Measurements from ENCODE around the gene MCM6.

MCM6 gene

GRCh38 chr2:135845257-135845656 lies 31.0 kb downstream of the MCM6 start:
- TF ChIP-seq CTCF (IDR thresholded peaks at IDR 0.05; ENCODE audit: low read depth, low read length, missing control alignments): no peak
- H3K4me3 ChIP-seq (ENCODE audit: low read depth, low read length): no peak overlapping the region
- no peak for DNase-seq (ENCODE audit: low read depth)

- TF ChIP-seq CTCF (IDR thresholded peaks at IDR 0.05; ENCODE audit: low read depth, low read length, missing control alignments): no peak
- no peak overlapping the region for H3K4me3 ChIP-seq (ENCODE audit: low read depth, low read length)
- DNase-seq (ENCODE audit: low read depth): no peak
Measured at GRCh38 chr2:135844301-135844895, 31.8 kb downstream of the MCM6 start.

- no peak overlapping the region for H3K4me3 ChIP-seq (ENCODE audit: low read depth, low read length)
- no peak for DNase-seq (ENCODE audit: low read depth)
- TF ChIP-seq CTCF (IDR thresholded peaks at IDR 0.05; ENCODE audit: low read depth, low read length, missing control alignments): no peak
Measured at GRCh38 chr2:135843671-135844070, 32.6 kb downstream of the MCM6 start.

- H3K4me3 ChIP-seq (ENCODE audit: low read depth, low read length): no peak overlapping the region
- no peak for DNase-seq (ENCODE audit: low read depth)
Measured at GRCh38 chr2:135840601-135841000, 35.6 kb downstream of the MCM6 start.

GRCh38 chr2:135839713-135840112 lies 36.5 kb downstream of the MCM6 start:
- no peak for TF ChIP-seq CTCF (IDR thresholded peaks at IDR 0.05; ENCODE audit: low read depth, low read length, missing control alignments)
- no peak overlapping the region for H3K4me3 ChIP-seq (ENCODE audit: low read depth, low read length)
- DNase-seq (ENCODE audit: low read depth): no peak

More at GRCh38 chr2:135840601-135841000, 35.6 kb downstream of the MCM6 start:
- TF ChIP-seq CTCF (IDR thresholded peaks at IDR 0.05; ENCODE audit: low read depth, low read length, missing control alignments): no peak

GRCh38 chr2:135838502-135838901 lies 37.7 kb downstream of the MCM6 start:
- no peak for DNase-seq (ENCODE audit: low read depth)
- H3K4me3 ChIP-seq (ENCODE audit: low read depth, low read length): no peak overlapping the region
- no peak for TF ChIP-seq CTCF (IDR thresholded peaks at IDR 0.05; ENCODE audit: low read depth, low read length, missing control alignments)

- DNase-seq (ENCODE audit: low read depth): no peak
- H3K4me3 ChIP-seq (ENCODE audit: low read depth, low read length): no peak within 1 kb of the TSS
- TF ChIP-seq CTCF (IDR thresholded peaks at IDR 0.05; ENCODE audit: low read depth, low read length, missing control alignments): no peak
Measured at GRCh38 chr2:135836596-135837270, 39.5 kb downstream of the MCM6 start, which contains the start of gene LCT. Gene LCT (minus strand): TSS chr2:135837184. CDS start chr2:135837169, 15 bp downstream.

Data from GM12864 (cell line).